Peyer's patch (tissue), 4 donors: ENCODE data around the gene BLVRB.

Source experiments
- POLR2A ChIP-seq, 2 donors: fragments of 450-650 bp; IDR thresholded peaks; one replicate each; pipeline ENCODE4 v1.5.1; 2017; ENCODE audit warnings: antibody characterized with exemption in 2 of 2, mild to moderate bottlenecking in 2 of 2, moderate library complexity in 2 of 2
- TF ChIP-seq, protein P1 (sequence below), 6 experiments: fragments of 450-650 bp in 4 of 6; fragments of 200-600 bp in 2 of 6; sonication (generic) in 1 of 6; IDR thresholded peaks; one replicate each; pipeline ENCODE4 v1.5.1; 2017 to 2019; ENCODE audit warnings: antibody characterized with exemption in 6 of 6, mild to moderate bottlenecking in 3 of 6, moderate library complexity in 1 of 6

DNA sequence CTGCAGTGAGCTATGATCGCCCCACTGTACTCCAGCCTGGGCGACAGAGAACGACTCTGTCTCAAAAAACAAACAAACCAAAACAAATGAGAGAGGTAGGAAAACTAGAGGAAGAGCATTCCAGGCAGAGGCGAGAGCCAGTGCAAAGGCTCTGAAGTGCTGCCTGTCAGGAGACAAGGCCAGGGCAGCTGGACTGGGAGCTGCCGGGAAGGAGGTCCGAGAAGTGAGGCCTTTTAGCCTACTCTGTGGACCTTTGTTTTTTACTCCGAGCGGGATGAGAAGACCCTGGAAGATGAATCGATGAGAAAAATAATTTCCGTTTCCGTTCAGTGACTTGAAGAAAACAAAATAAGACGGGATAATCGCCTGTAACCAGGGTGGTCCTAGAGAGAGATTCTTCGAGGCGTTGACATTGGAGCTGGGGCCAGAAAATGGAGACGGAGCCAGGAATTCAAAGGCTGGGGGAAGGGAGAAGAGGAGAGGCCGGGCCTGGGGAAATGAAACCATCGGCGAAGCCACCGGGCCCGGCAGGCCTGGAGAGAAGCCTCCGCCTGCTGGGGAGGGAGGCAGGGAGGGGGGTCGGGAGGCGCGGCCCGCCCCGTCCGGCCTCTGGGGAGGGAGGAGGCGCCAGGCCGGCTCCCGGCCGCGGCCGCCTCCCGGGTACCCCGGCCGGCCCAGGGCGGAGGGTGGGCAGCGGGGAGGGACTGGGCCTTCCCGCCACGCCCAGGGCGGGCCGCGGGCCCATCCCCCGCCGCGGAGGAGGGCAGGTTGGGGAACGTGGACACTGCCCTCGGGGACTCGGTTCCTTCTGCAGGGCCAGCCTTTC is 31.9 kb downstream of the BLVRB start:
- peak in 1 of 2 donors; percentile 31 for TF ChIP-seq POLR2A (IDR thresholded peaks at IDR 0.05)
- TF ChIP-seq, protein P1, sequence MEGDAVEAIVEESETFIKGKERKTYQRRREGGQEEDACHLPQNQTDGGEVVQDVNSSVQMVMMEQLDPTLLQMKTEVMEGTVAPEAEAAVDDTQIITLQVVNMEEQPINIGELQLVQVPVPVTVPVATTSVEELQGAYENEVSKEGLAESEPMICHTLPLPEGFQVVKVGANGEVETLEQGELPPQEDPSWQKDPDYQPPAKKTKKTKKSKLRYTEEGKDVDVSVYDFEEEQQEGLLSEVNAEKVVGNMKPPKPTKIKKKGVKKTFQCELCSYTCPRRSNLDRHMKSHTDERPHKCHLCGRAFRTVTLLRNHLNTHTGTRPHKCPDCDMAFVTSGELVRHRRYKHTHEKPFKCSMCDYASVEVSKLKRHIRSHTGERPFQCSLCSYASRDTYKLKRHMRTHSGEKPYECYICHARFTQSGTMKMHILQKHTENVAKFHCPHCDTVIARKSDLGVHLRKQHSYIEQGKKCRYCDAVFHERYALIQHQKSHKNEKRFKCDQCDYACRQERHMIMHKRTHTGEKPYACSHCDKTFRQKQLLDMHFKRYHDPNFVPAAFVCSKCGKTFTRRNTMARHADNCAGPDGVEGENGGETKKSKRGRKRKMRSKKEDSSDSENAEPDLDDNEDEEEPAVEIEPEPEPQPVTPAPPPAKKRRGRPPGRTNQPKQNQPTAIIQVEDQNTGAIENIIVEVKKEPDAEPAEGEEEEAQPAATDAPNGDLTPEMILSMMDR (IDR thresholded peaks at IDR 0.05): no peak
